PC-3 (cell line): ENCODE results near the gene CFAP97D2. TPM values are rescaled to one million over a fixed set of nuclear protein-coding genes. Genes with fewer than 3 reads are reported as not detected.

Source experiments
- ATAC-seq: fragments of 200-7000 bp; cut with Tn5 transposase; 2 replicates; pipeline ENCODE4 v1.9.1; 2020; ENCODE audit warnings: mild to moderate bottlenecking, moderate library complexity
- BruUV-seq: library from RNA; stranded (reverse); fragments of 400-500 nt; replicated peaks from 2 replicates; lab custom pipeline; 2021; lab: Mats Ljungman, UMichigan
- CTCF ChIA-PET: fragments of 300-600 bp; sonication (Branson Sonifier 250); formaldehyde crosslinking; loops from one replicate; lab custom pipeline; 2022; ENCODE audit warnings: antibody characterized with exemption; lab: Charles Lee
- POLR2A ChIA-PET: fragments of 300-600 bp; sonication (Branson Sonifier 250); formaldehyde crosslinking; loops from one replicate; lab custom pipeline; 2022; ENCODE audit warnings: antibody characterized with exemption; ENCODE audit not compliant: unreplicated experiment; lab: Charles Lee
- DNase-seq: peaks from one replicate; pipeline ENCODE4 v3.0.0-alpha.2; 2015
- H2AFZ ChIP-seq: fragments of 300-600 bp; sonication (generic); 2 replicates; pipeline ENCODE4 v1.6.0; 2016; ENCODE audit warnings: antibody characterized with exemption, low read length
- H3F3A ChIP-seq: fragments of 300-600 bp; sonication (generic); one replicate; pipeline ENCODE4 v1.6.0; 2017; ENCODE audit warnings: antibody characterized with exemption, low read length, control low read depth, mild to moderate bottlenecking; ENCODE audit not compliant: unreplicated experiment
- H3K27ac ChIP-seq: fragments of 300-600 bp; sonication (generic); 2 replicates; pipeline ENCODE4 v1.5.1; 2016; ENCODE audit warnings: mild to moderate bottlenecking, low read length
- H3K27me3 ChIP-seq: fragments of 300-600 bp; sonication (generic); 2 replicates; pipeline ENCODE4 v1.6.1; 2016; ENCODE audit warnings: low read length, mixed read lengths
- H3K36me3 ChIP-seq: fragments of 300-600 bp; sonication (generic); 2 replicates; pipeline ENCODE4 v1.6.1; 2016; ENCODE audit warnings: low read depth, mixed run types, low read length, mixed read lengths
- H3K4me1 ChIP-seq: fragments of 300-600 bp; sonication (generic); 2 replicates; pipeline ENCODE4 v1.5.1; 2016; ENCODE audit warnings: low read length; ENCODE audit not compliant: insufficient read depth
- H3K4me2 ChIP-seq: fragments of 300-600 bp; sonication (generic); 2 replicates; pipeline ENCODE4 v1.6.0; 2016; ENCODE audit warnings: low read length
- H3K4me3 ChIP-seq: fragments of 300-600 bp; sonication (generic); 2 replicates; pipeline ENCODE4 v1.5.1; 2016; ENCODE audit warnings: mild to moderate bottlenecking, low read length, mixed read lengths
- H3K79me2 ChIP-seq: fragments of 300-600 bp; sonication (generic); 2 replicates; pipeline ENCODE4 v1.6.1; 2017; ENCODE audit warnings: low read length, mixed read lengths
- H3K9ac ChIP-seq: fragments of 300-600 bp; sonication (generic); 2 replicates; pipeline ENCODE4 v1.6.0; 2016; ENCODE audit warnings: mild to moderate bottlenecking, low read length
- H3K9me2 ChIP-seq: fragments of 300-600 bp; sonication (generic); replicated peaks from 2 replicates; pipeline ENCODE4 v1.6.1; 2016; ENCODE audit warnings: mixed run types, low read length, mixed read lengths
- H3K9me3 ChIP-seq: fragments of 300-600 bp; sonication (generic); 2 replicates; pipeline ENCODE4 v1.6.1; 2016; ENCODE audit warnings: low read length, mixed read lengths
- H4K20me1 ChIP-seq: fragments of 300-600 bp; sonication (generic); 2 replicates; pipeline ENCODE4 v1.6.1; 2016; ENCODE audit warnings: low read length, mixed read lengths
- CTCF ChIP-seq: fragments of 300-600 bp; sonication (generic); conservative IDR thresholded peaks from 2 replicates; pipeline ENCODE4 v1.5.1; 2017; ENCODE audit warnings: antibody characterized with exemption, low read depth, mild to moderate bottlenecking, low read length
- EZH2 ChIP-seq: fragments of 300-600 bp; sonication (generic); IDR thresholded peaks from one replicate; pipeline ENCODE4 v1.6.1; 2017; ENCODE audit warnings: antibody characterized with exemption, mild to moderate bottlenecking, low read length; ENCODE audit not compliant: unreplicated experiment
- EZH2phosphoT487 ChIP-seq: fragments of 300-600 bp; sonication (generic); IDR thresholded peaks from 2 replicates; pipeline ENCODE4 v1.6.1; 2018; ENCODE audit warnings: mild to moderate bottlenecking, antibody characterized with exemption, low read length, borderline replicate concordance
- intact Hi-C: fragments of 100-400 bp; cut with micrococcal nuclease; formaldehyde crosslinking; loops from 2 replicates; pipeline ENCODE4 v1.9.0; 2023
- total RNA-seq: library from RNA; depleted of rRNA; stranded (reverse); fragments of >200 nt; gene quantifications from 2 replicates; pipeline ENCODE4 v1.2.3, GENCODE V29; 2014

CFAP97D2 gene
- total RNA-seq, 1 experiment from 2014 or later, result not detected

- Histone ChIP-seq H3K4me1 (no peaks in the 10 kb centered on the region), H3K27ac (no peak overlapping the region), H3K36me3 (no peaks in the 10 kb centered on the region; the same call in 1 of the 2 replicates), H3K4me2 (no peak overlapping the region), H2AFZ (no peak overlapping the region), H3K79me2 (no peaks in the 10 kb centered on the region), H3K27me3 (no peaks in the 10 kb centered on the region), H3F3A (no peaks in the 10 kb centered on the region), H3K9me3 (no peaks in the 10 kb centered on the region), H3K9ac (no peak overlapping the region), H3K9me2 (no peaks in the 10 kb centered on the region), H3K4me3 (no peak overlapping the region), H4K20me1 (no peaks in the 10 kb centered on the region)
- CTCF ChIA-PET, result no interaction called here
- DNase-seq (no peak), ATAC-seq (no peak)
- intact Hi-C loops, result loop anchor here (5.0 kb wide), 2 partner anchors 161 to 411 kb away; no protein-coding TSS in a partner anchor
- TF ChIP-seq EZH2phosphoT487 (no peak), EZH2 (no peak), CTCF (no peak)
- no TSS peak for BruUV-seq
- POLR2A ChIA-PET, result no interaction called here
These were observed 49.1 kb downstream of the CFAP97D2 start for GRCh38 chr13:114228176-114228575.

- ATAC-seq (no peak), DNase-seq (no peak)
- H3K79me2 ChIP-seq, result no peaks in the 10 kb centered on the region
- H3K4me2 ChIP-seq, result no peak overlapping the region
- no peak overlapping the region for H3K9ac ChIP-seq
- no peaks in the 10 kb centered on the region for H4K20me1 ChIP-seq
- no peak overlapping the region for H3K4me3 ChIP-seq
- ChIA-PET POLR2A (no interaction called here), CTCF (no interaction called here)
- H3K9me2 ChIP-seq, result no peaks in the 10 kb centered on the region
- no peak for TF ChIP-seq EZH2phosphoT487
- TF ChIP-seq EZH2, result no peak
- no peak for TF ChIP-seq CTCF
- no peak overlapping the region for H3K27ac ChIP-seq
- BruUV-seq, result no TSS peak
- no peaks in the 10 kb centered on the region; the same call in 1 of the 2 replicates for H3K36me3 ChIP-seq
- intact Hi-C loops, result loop anchor here (5.0 kb wide), 2 partner anchors 162 to 412 kb away; no protein-coding TSS in a partner anchor
- H3K4me1 ChIP-seq, result no peaks in the 10 kb centered on the region
- H3F3A ChIP-seq, result no peaks in the 10 kb centered on the region
- no peaks in the 10 kb centered on the region for H3K27me3 ChIP-seq
- H2AFZ ChIP-seq, result no peak overlapping the region
- H3K9me3 ChIP-seq, result no peaks in the 10 kb centered on the region
These were observed 50.4 kb downstream of the CFAP97D2 start for GRCh38 chr13:114229506-114229905.

GRCh38 chr13:114230117-114230516 lies 51.1 kb downstream of the CFAP97D2 start:
- Histone ChIP-seq H3K27me3 (no peaks in the 10 kb centered on the region), H2AFZ (no peak overlapping the region), H3K79me2 (peaks cover 3% of the 10 kb centered on the region), H3K4me2 (no peak overlapping the region), H3K9me2 (no peaks in the 10 kb centered on the region), H3K9ac (no peak overlapping the region), H3K36me3 (no peaks in the 10 kb centered on the region; the same call in 1 of the 2 replicates), H3K4me1 (no peaks in the 10 kb centered on the region), H3K9me3 (no peaks in the 10 kb centered on the region), H4K20me1 (no peaks in the 10 kb centered on the region), H3K27ac (no peak overlapping the region), H3F3A (no peaks in the 10 kb centered on the region), H3K4me3 (no peak overlapping the region)
- no TSS peak for BruUV-seq
- ATAC-seq (no peak), DNase-seq (no peak)
- CTCF ChIA-PET, result no interaction called here
- POLR2A ChIA-PET, result no interaction called here
- TF ChIP-seq EZH2 (no peak), CTCF (no peak), EZH2phosphoT487 (no peak)
- intact Hi-C loops, result no loop called here
